ENCODE data around the gene SYCE1. TPM values are rescaled to one million over a fixed set of nuclear protein-coding genes. Genes with fewer than 3 reads are reported as not detected.
A peak's percentile ranks its signal among the peaks of the same experiment; 100 is the strongest.
"Not testable (repeated sequence)": the region's sequence is repeated elsewhere in the genome, so short reads cannot be mapped to it uniquely, and the experiment has no call there.

SYCE1 gene
- total RNA-seq, 1 experiment from 2014 or later: not detected

- ChIA-PET POLR2A (no interaction called here), CTCF (no interaction called here)
- intact Hi-C loops (cut with micrococcal nuclease): loop anchor here (10.0 kb wide), 1 partner anchor 621 kb away; no protein-coding TSS in a partner anchor
- no peaks in the 10 kb centered on the region for H3K4me1 Mint-ChIP-seq (ENCODE audit: insufficient read depth, unreplicated experiment)
- H3K27ac Mint-ChIP-seq (ENCODE audit: low read depth, unreplicated experiment): no peak overlapping the region
- H3K36me3 Mint-ChIP-seq (ENCODE audit: insufficient read depth, unreplicated experiment): no peaks in the 10 kb centered on the region
- BruUV-seq (replicated peaks): no TSS peak
- no peak overlapping the region for H3K4me3 Mint-ChIP-seq (ENCODE audit: unreplicated experiment)
- peaks cover 45% of the 10 kb centered on the region for H3K27me3 Mint-ChIP-seq (ENCODE audit: insufficient read depth, unreplicated experiment)
- H3K9me3 Mint-ChIP-seq (ENCODE audit: unreplicated experiment): peaks cover 8% of the 10 kb centered on the region
- TF ChIP-seq, protein P1, sequence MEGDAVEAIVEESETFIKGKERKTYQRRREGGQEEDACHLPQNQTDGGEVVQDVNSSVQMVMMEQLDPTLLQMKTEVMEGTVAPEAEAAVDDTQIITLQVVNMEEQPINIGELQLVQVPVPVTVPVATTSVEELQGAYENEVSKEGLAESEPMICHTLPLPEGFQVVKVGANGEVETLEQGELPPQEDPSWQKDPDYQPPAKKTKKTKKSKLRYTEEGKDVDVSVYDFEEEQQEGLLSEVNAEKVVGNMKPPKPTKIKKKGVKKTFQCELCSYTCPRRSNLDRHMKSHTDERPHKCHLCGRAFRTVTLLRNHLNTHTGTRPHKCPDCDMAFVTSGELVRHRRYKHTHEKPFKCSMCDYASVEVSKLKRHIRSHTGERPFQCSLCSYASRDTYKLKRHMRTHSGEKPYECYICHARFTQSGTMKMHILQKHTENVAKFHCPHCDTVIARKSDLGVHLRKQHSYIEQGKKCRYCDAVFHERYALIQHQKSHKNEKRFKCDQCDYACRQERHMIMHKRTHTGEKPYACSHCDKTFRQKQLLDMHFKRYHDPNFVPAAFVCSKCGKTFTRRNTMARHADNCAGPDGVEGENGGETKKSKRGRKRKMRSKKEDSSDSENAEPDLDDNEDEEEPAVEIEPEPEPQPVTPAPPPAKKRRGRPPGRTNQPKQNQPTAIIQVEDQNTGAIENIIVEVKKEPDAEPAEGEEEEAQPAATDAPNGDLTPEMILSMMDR (IDR thresholded peaks at IDR 0.05; ENCODE audit: unreplicated experiment): no peak
- DNase-seq (ENCODE audit: unreplicated experiment): no peak
Measured at GRCh38 chr10:133525444-133525843, 39.9 kb downstream of the SYCE1 start.

DNA sequence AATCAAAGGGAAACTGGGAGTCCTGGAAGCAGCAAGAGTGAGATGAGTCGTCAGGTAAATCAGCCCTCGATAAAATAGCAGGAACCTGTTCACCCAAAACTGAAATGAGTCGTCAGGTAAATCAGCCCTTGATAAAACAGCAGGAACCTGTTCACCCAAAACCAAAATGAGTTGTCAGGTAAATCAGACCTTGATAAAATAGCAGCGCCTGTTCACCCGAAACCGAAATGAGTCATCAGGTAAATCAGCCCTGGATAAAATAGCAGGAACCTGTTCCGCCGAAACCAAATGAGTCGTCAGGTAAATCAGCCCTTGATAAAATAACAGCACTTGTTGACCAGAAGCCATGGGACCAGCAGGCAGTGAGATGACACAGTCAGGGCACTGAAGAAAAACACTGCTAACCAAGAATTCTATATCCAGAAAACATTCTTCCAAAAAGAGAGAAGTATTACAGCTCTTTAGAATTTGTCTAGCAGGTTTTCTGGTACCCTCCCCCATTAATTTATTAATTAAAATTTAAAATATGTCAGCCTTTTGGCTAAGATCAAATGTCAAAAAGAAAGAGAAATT lies 41.7 kb downstream of the SYCE1 start:
- Mint-ChIP-seq H3K4me1 (ENCODE audit: insufficient read depth, unreplicated experiment) (no peaks in the 10 kb centered on the region), H3K36me3 (ENCODE audit: insufficient read depth, unreplicated experiment) (no peaks in the 10 kb centered on the region), H3K4me3 (ENCODE audit: unreplicated experiment) (no peak overlapping the region), H3K27ac (ENCODE audit: low read depth, unreplicated experiment) (no peak overlapping the region), H3K27me3 (ENCODE audit: insufficient read depth, unreplicated experiment) (peaks cover 29% of the 10 kb centered on the region), H3K9me3 (ENCODE audit: unreplicated experiment) (peaks cover 8% of the 10 kb centered on the region)
- peak; percentile 58 for DNase-seq (ENCODE audit: unreplicated experiment)
- intact Hi-C loops (cut with micrococcal nuclease): loop anchor here (10.0 kb wide), 1 partner anchor 619 kb away; no protein-coding TSS in a partner anchor
- ChIA-PET POLR2A (no interaction called here), CTCF (no interaction called here)
- TF ChIP-seq, protein P1 (IDR thresholded peaks at IDR 0.05; ENCODE audit: unreplicated experiment): no peak
- no TSS peak for BruUV-seq (replicated peaks)

DNA sequence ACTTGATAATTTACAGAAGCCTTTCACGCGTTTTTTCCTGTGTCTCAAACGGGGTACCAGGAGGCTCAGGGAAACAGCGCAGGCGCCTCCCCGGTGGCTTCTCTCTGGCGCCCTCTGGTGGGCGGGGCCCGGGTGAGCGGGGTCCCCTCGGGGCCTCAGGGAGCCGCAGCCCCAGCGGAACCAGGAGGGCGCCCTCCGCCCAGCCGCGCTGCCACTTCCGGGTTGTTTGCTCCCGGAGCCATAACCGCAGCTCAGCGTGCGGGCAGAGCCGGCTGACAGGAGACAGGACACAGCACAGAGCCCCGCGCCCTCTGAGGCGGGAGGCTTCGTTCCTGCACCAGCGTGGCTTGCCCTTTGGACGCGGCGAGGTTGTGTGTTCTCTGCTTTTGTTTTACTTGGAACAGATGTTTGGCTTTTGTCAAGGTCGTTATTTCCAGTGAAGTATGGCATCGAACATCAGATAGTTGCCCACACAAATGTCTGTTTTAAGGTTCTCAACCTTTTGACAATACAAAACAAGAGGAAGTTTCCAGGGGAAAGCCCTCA lies 45.1 kb downstream of the SYCE1 start:
- TF ChIP-seq, protein P1 (IDR thresholded peaks at IDR 0.05; ENCODE audit: unreplicated experiment): peak; percentile 58
- CTCF ChIA-PET: interaction anchor here (0.7 kb wide), 1 partner anchor 9 kb away, joined by 4 read pairs; no protein-coding TSS in a partner anchor
- no peak overlapping the region for H3K27ac Mint-ChIP-seq (ENCODE audit: low read depth, unreplicated experiment)
- POLR2A ChIA-PET: no interaction called here
- no peaks in the 10 kb centered on the region for H3K36me3 Mint-ChIP-seq (ENCODE audit: insufficient read depth, unreplicated experiment)
- H3K9me3 Mint-ChIP-seq (ENCODE audit: unreplicated experiment): peaks cover 16% of the 10 kb centered on the region
- no TSS peak for BruUV-seq (replicated peaks)
- DNase-seq (ENCODE audit: unreplicated experiment): peak; percentile 58
- no peaks in the 10 kb centered on the region for H3K4me1 Mint-ChIP-seq (ENCODE audit: insufficient read depth, unreplicated experiment)
- H3K4me3 Mint-ChIP-seq (ENCODE audit: unreplicated experiment): peak overlapping the region; percentile 14
- H3K27me3 Mint-ChIP-seq (ENCODE audit: insufficient read depth, unreplicated experiment): peaks cover 43% of the 10 kb centered on the region
- intact Hi-C loops (cut with micrococcal nuclease): loop anchor here (10.0 kb wide), 1 partner anchor 615 kb away; no protein-coding TSS in a partner anchor

DNA sequence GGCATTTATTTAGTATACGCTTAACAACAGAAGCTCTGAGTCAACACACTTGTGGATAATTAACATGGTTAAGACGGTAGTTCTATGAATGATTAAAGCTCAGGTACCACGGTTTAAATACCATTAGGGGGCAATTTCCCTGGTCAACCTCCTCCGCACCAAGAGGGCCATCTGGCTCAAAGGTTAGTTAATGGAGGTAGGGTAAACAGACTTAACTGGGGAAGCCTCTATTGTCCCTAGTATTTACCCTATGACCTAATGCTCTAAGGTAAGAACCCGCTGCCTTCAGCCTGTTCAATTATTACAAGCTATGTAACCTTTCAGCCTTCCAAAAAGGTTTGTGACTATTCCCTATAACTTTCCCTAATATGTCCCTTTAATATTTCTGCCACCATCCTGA lies 46.9 kb downstream of the SYCE1 start:
- DNase-seq (ENCODE audit: unreplicated experiment); H3K4me1 Mint-ChIP-seq (ENCODE audit: insufficient read depth, unreplicated experiment); BruUV-seq (replicated peaks); POLR2A ChIA-PET; H3K4me3 Mint-ChIP-seq (ENCODE audit: unreplicated experiment); H3K27ac Mint-ChIP-seq (ENCODE audit: low read depth, unreplicated experiment); H3K36me3 Mint-ChIP-seq (ENCODE audit: insufficient read depth, unreplicated experiment); intact Hi-C loops (cut with micrococcal nuclease): not testable (repeated sequence)
- CTCF ChIA-PET: interaction anchor here (0.6 to 0.9 kb wide), 3 partner anchors 33 to 189 kb away, joined by 3 read pairs; no protein-coding TSS in a partner anchor
- H3K9me3 Mint-ChIP-seq (ENCODE audit: unreplicated experiment): peaks cover 13% of the 10 kb centered on the region
- peaks cover 58% of the 10 kb centered on the region for H3K27me3 Mint-ChIP-seq (ENCODE audit: insufficient read depth, unreplicated experiment)
